HCT116 (cell line): ENCODE measurements around the gene FAM13C.

Experiments
- CEBPB ChIP-seq: IDR thresholded peaks from 2 replicates; pipeline ENCODE4 v1.6.1; 2012; ENCODE audit warnings: low read depth
- CTCF ChIP-seq, 3 experiments: fragments of 200-600 bp in 1 of 3; sonication (generic) in 1 of 3; IDR thresholded peaks in 2 of 3; conservative IDR thresholded peaks in 1 of 3; 2 replicates each; pipeline ENCODE4 v1.5.1; 2012 to 2017; ENCODE audit warnings: low read depth in 2 of 3, low read length in 2 of 3, antibody characterized with exemption in 1 of 3, borderline replicate concordance in 1 of 3, control low read depth in 1 of 3, mild to moderate bottlenecking in 1 of 3, mixed read lengths in 1 of 3, mixed run types in 1 of 3, moderate library complexity in 1 of 3; ENCODE audit not compliant: insufficient read depth in 1 of 3
- EZH2 ChIP-seq: fragments of 200-600 bp; sonication (generic); IDR thresholded peaks from 2 replicates; pipeline ENCODE4 v1.6.1; 2017; ENCODE audit warnings: antibody characterized with exemption, mixed run types
- POLR2A ChIP-seq: IDR thresholded peaks from 2 replicates; pipeline ENCODE4 v1.7.0; 2011; ENCODE audit warnings: borderline replicate concordance; ENCODE audit not compliant: insufficient read depth, insufficient read length; ENCODE audit errors: extremely low read depth
- POLR2AphosphoS5 ChIP-seq: IDR thresholded peaks from 2 replicates; pipeline ENCODE4 v1.6.1; 2011; ENCODE audit warnings: mild to moderate bottlenecking, low read depth, low read length, moderate library complexity

GRCh38 chr10:59240582-59241183 is 121.7 kb downstream of the FAM13C start:
- TF ChIP-seq CEBPB (no peak), POLR2AphosphoS5 (peak; percentile 39; the same call in 1 of the 2 replicates), CTCF (IDR thresholded peaks at IDR 0.05 in 2 of 3, conservative IDR thresholded peaks at IDR 0.05 in 1 of 3; ENCODE audit: borderline replicate concordance in 1 of 3, insufficient read depth in 1 of 3, low read depth in 2 of 3, low read length in 2 of 3) (peak; percentile 41 to 72 (median 58); a peak in 4 of 6 replicates), EZH2 (no peak), POLR2A (no peak)
